ENCODE data around the gene CA6. TPM values are rescaled to one million over a fixed set of nuclear protein-coding genes. Genes with fewer than 3 reads are reported as not detected.

CA6 gene
- total RNA-seq, 2 donors from 2014 or later: not detected

GRCh38 chr1:9010781-9011323, 65.2 kb downstream of the CA6 start:
- Histone ChIP-seq H3K9ac (ENCODE audit: extremely low read depth, low read length, poor library complexity, severe bottlenecking) (no peak overlapping the region), H3K27ac (ENCODE audit: low read depth, low read length) (no peak overlapping the region), H3K9me3 (ENCODE audit: control insufficient read depth, low read length) (no peaks in the 10 kb centered on the region), H3K36me3 (ENCODE audit: control insufficient read depth, insufficient read depth, low read length) (no peaks in the 10 kb centered on the region), H3K27me3 (ENCODE audit: control insufficient read depth, insufficient read depth, low read length, poor library complexity, severe bottlenecking) (no peaks in the 10 kb centered on the region), H3K4me3 (ENCODE audit: low read length) (no peak overlapping the region), H3K4me1 (ENCODE audit: control insufficient read depth, insufficient read depth, low read length) (no peaks in the 10 kb centered on the region)
- no peaks in the 10 kb centered on the region for H3K36me3 Mint-ChIP-seq (ENCODE audit: low read depth)
- no peaks in the 10 kb centered on the region for H3K4me1 Mint-ChIP-seq
- no peak overlapping the region for H3K4me3 Mint-ChIP-seq
- H3K9me3 Mint-ChIP-seq: no peaks in the 10 kb centered on the region
- no peaks in the 10 kb centered on the region for H3K27me3 Mint-ChIP-seq (ENCODE audit: insufficient read depth)
- DNase-seq: no peak
- TF ChIP-seq CTCF (conservative IDR thresholded peaks at IDR 0.05): no peak
- peak overlapping the region; percentile 20 for H3K27ac Mint-ChIP-seq
- WGBS, 2 experiments (ENCODE audit: insufficient coverage in 1 of 2, insufficient read length in 1 of 2): 91 to 100% methylated on average over 1 to 8 of the region's 8 CpGs

GRCh38 chr1:9013819-9014218, 68.2 kb downstream of the CA6 start:
- Histone ChIP-seq H3K9ac (ENCODE audit: extremely low read depth, low read length, poor library complexity, severe bottlenecking) (no peak overlapping the region), H3K4me1 (ENCODE audit: control insufficient read depth, insufficient read depth, low read length) (no peaks in the 10 kb centered on the region), H3K36me3 (ENCODE audit: control insufficient read depth, insufficient read depth, low read length) (no peaks in the 10 kb centered on the region), H3K4me3 (ENCODE audit: low read length) (no peak overlapping the region), H3K27me3 (ENCODE audit: control insufficient read depth, insufficient read depth, low read length, poor library complexity, severe bottlenecking) (no peaks in the 10 kb centered on the region), H3K9me3 (ENCODE audit: control insufficient read depth, low read length) (no peaks in the 10 kb centered on the region), H3K27ac (ENCODE audit: low read depth, low read length) (no peak overlapping the region)
- no peak overlapping the region for H3K27ac Mint-ChIP-seq
- no peaks in the 10 kb centered on the region for H3K9me3 Mint-ChIP-seq
- H3K4me1 Mint-ChIP-seq: no peaks in the 10 kb centered on the region
- TF ChIP-seq CTCF (conservative IDR thresholded peaks at IDR 0.05): no peak
- no peaks in the 10 kb centered on the region for H3K36me3 Mint-ChIP-seq (ENCODE audit: low read depth)
- DNase-seq: no peak
- no peaks in the 10 kb centered on the region for H3K27me3 Mint-ChIP-seq (ENCODE audit: insufficient read depth)
- WGBS, 2 experiments (ENCODE audit: insufficient coverage in 1 of 2, insufficient read length in 1 of 2): 91 to 95% methylated on average over 7 to 8 of the region's 8 CpGs
- no peak overlapping the region for H3K4me3 Mint-ChIP-seq

GRCh38 chr1:9014475-9015375, 69.1 kb downstream of the CA6 start:
- Histone ChIP-seq H3K9me3 (ENCODE audit: control insufficient read depth, low read length) (no peaks in the 10 kb centered on the region), H3K9ac (ENCODE audit: extremely low read depth, low read length, poor library complexity, severe bottlenecking) (no peak overlapping the region), H3K4me1 (ENCODE audit: control insufficient read depth, insufficient read depth, low read length) (no peaks in the 10 kb centered on the region), H3K27ac (ENCODE audit: low read depth, low read length) (no peak overlapping the region), H3K27me3 (ENCODE audit: control insufficient read depth, insufficient read depth, low read length, poor library complexity, severe bottlenecking) (no peaks in the 10 kb centered on the region), H3K4me3 (ENCODE audit: low read length) (no peak overlapping the region), H3K36me3 (ENCODE audit: control insufficient read depth, insufficient read depth, low read length) (no peaks in the 10 kb centered on the region)
- Mint-ChIP-seq H3K4me3 (no peak overlapping the region), H3K4me1 (no peaks in the 10 kb centered on the region), H3K27ac (no peak overlapping the region), H3K27me3 (ENCODE audit: insufficient read depth) (no peaks in the 10 kb centered on the region), H3K36me3 (ENCODE audit: low read depth) (no peaks in the 10 kb centered on the region), H3K9me3 (no peaks in the 10 kb centered on the region)
- no peak for TF ChIP-seq CTCF (conservative IDR thresholded peaks at IDR 0.05)
- WGBS, 2 experiments (ENCODE audit: insufficient coverage in 1 of 2, insufficient read length in 1 of 2): 92 to 96% methylated on average over 27 to 36 of the region's 36 CpGs
- DNase-seq: no peak

Data from endodermal cell (in vitro differentiated cells).